ENCODE measurements around the gene BMPR1B.

The BMPR1B gene

GRCh38 chr4:95017305-95018064 lies 259.7 kb downstream of the BMPR1B start:
- H3K4me3 ChIP-seq (ENCODE audit: low read depth, low read length): no peak overlapping the region
- no peak for DNase-seq (ENCODE audit: low read depth)
- TF ChIP-seq CTCF (IDR thresholded peaks at IDR 0.05; ENCODE audit: insufficient read depth, low read depth, low read length, missing control alignments): no peak

GRCh38 chr4:95018785-95019184 lies 261.0 kb downstream of the BMPR1B start:
- TF ChIP-seq CTCF (IDR thresholded peaks at IDR 0.05; ENCODE audit: insufficient read depth, low read depth, low read length, missing control alignments): no peak
- DNase-seq (ENCODE audit: low read depth): no peak
- H3K4me3 ChIP-seq (ENCODE audit: low read depth, low read length): no peak overlapping the region

GRCh38 chr4:95020521-95020920 lies 262.8 kb downstream of the BMPR1B start:
- DNase-seq (ENCODE audit: low read depth): no peak
- TF ChIP-seq CTCF (IDR thresholded peaks at IDR 0.05; ENCODE audit: insufficient read depth, low read depth, low read length, missing control alignments): no peak
- no peak overlapping the region for H3K4me3 ChIP-seq (ENCODE audit: low read depth, low read length)

GRCh38 chr4:95021099-95021498 lies 263.3 kb downstream of the BMPR1B start:
- no peak overlapping the region for H3K4me3 ChIP-seq (ENCODE audit: low read depth, low read length)
- no peak for DNase-seq (ENCODE audit: low read depth)
- no peak for TF ChIP-seq CTCF (IDR thresholded peaks at IDR 0.05; ENCODE audit: insufficient read depth, low read depth, low read length, missing control alignments)

GRCh38 chr4:95023110-95023509 lies 265.4 kb downstream of the BMPR1B start:
- TF ChIP-seq CTCF (IDR thresholded peaks at IDR 0.05; ENCODE audit: insufficient read depth, low read depth, low read length, missing control alignments): no peak
- DNase-seq (ENCODE audit: low read depth): no peak

GRCh38 chr4:95027905-95028618 lies 270.3 kb downstream of the BMPR1B start:
- H3K4me3 ChIP-seq (ENCODE audit: low read depth, low read length): no peak overlapping the region
- no peak for DNase-seq (ENCODE audit: low read depth)
- no peak for TF ChIP-seq CTCF (IDR thresholded peaks at IDR 0.05; ENCODE audit: insufficient read depth, low read depth, low read length, missing control alignments)

More at GRCh38 chr4:95023110-95023509, 265.4 kb downstream of the BMPR1B start:
- no peak overlapping the region for H3K4me3 ChIP-seq (ENCODE audit: low read depth, low read length)

All from GM12865 (cell line).